UCSD-AML1 (cell line): ENCODE measurements around the gene LCORL.
"Not testable (repeated sequence)": the region's sequence is repeated elsewhere in the genome, so short reads cannot be mapped to it uniquely, and the experiment has no call there.

Experiments
- DNase-seq: peaks from one replicate; lab custom pipeline; 2025; ENCODE audit not compliant: unreplicated experiment; lab: John Stamatoyannopoulos, UW

LCORL gene

GRCh38 chr4:17933126-17933525, 88.4 kb downstream of the LCORL start:
- no peak for DNase-seq

GRCh38 chr4:17932041-17932440, 89.5 kb downstream of the LCORL start:
- no peak for DNase-seq

- no peak for DNase-seq
Observed at GRCh38 chr4:17930256-17930655, 91.3 kb downstream of the LCORL start.

- DNase-seq, result no peak
Observed at GRCh38 chr4:17924189-17924588, 97.4 kb downstream of the LCORL start.

- no peak for DNase-seq
Observed at GRCh38 chr4:17921451-17921850, 100.1 kb downstream of the LCORL start.

- DNase-seq, result no peak
Observed at GRCh38 chr4:17920681-17921080, 100.9 kb downstream of the LCORL start.

- no peak for DNase-seq
Observed at GRCh38 chr4:17915439-17915838, 106.1 kb downstream of the LCORL start.

GRCh38 chr4:17912011-17912410, 109.5 kb downstream of the LCORL start:
- no peak for DNase-seq

GRCh38 chr4:17911608-17912007, 109.9 kb downstream of the LCORL start:
- DNase-seq, result no peak

- DNase-seq, result no peak
Observed at GRCh38 chr4:17898553-17899055, 123.0 kb downstream of the LCORL start.

GRCh38 chr4:17895481-17895880, 126.1 kb downstream of the LCORL start:
- no peak for DNase-seq

GRCh38 chr4:17894421-17894820, 127.1 kb downstream of the LCORL start:
- DNase-seq, result no peak

- no peak for DNase-seq
Observed at GRCh38 chr4:17889692-17890091, 131.9 kb downstream of the LCORL start.

- DNase-seq, result no peak
Observed at GRCh38 chr4:17884511-17884910, 137.0 kb downstream of the LCORL start.

GRCh38 chr4:17884063-17884462, 137.5 kb downstream of the LCORL start:
- DNase-seq, result no peak

GRCh38 chr4:17877661-17878060, 143.9 kb downstream of the LCORL start:
- no peak for DNase-seq

GRCh38 chr4:17876943-17877342, 144.6 kb downstream of the LCORL start:
- no peak for DNase-seq

GRCh38 chr4:17875402-17876070, 146.0 kb downstream of the LCORL start:
- DNase-seq, result no peak

GRCh38 chr4:17869327-17869726, 152.2 kb downstream of the LCORL start:
- no peak for DNase-seq

- DNase-seq, result no peak
Observed at GRCh38 chr4:17867276-17867675, 154.3 kb downstream of the LCORL start.

GRCh38 chr4:17866810-17867209, 154.7 kb downstream of the LCORL start:
- no peak for DNase-seq

GRCh38 chr4:17865866-17866363, 155.6 kb downstream of the LCORL start:
- DNase-seq, result no peak

GRCh38 chr4:17861906-17862305, 159.6 kb downstream of the LCORL start:
- not testable (repeated sequence) for DNase-seq
